GM21390 (cell line): ENCODE results near the gene ADH1C.
"Not testable (repeated sequence)": the region's sequence is repeated elsewhere in the genome, so short reads cannot be mapped to it uniquely, and the experiment has no call there.

Source experiments
- ATAC-seq: cut with Tn5 transposase; IDR thresholded peaks from one replicate; pipeline ENCODE4 v1.9.1; 2021; ENCODE audit not compliant: unreplicated experiment

Gene ADH1C

GRCh38 chr4:99352602-99353537 lies at the start of gene ADH1C:
TSS of gene ADH1C (minus strand) at chr4:99352746. CDS start at chr4:99352675, 71 bp downstream.
- no peak for ATAC-seq

- ATAC-seq: no peak
These were observed 48.3 kb upstream of the ADH1C start for GRCh38 chr4:99400831-99401230.

- no peak for ATAC-seq
These were observed 46.5 kb upstream of the ADH1C start for GRCh38 chr4:99399017-99399416.

- ATAC-seq: no peak
These were observed 43.2 kb upstream of the ADH1C start for GRCh38 chr4:99395595-99396364.

GRCh38 chr4:99394896-99395295 lies 42.4 kb upstream of the ADH1C start:
- ATAC-seq: no peak

GRCh38 chr4:99390055-99390454 lies 37.5 kb upstream of the ADH1C start:
- ATAC-seq: no peak

- ATAC-seq: no peak
These were observed 37.1 kb upstream of the ADH1C start for GRCh38 chr4:99389606-99390005.

- no peak for ATAC-seq
These were observed 31.4 kb upstream of the ADH1C start for GRCh38 chr4:99383833-99384392.

GRCh38 chr4:99383399-99383798 lies 30.9 kb upstream of the ADH1C start:
- ATAC-seq: no peak

GRCh38 chr4:99382745-99383360 lies 30.3 kb upstream of the ADH1C start:
- ATAC-seq: no peak

- no peak for ATAC-seq
These were observed 29.1 kb upstream of the ADH1C start for GRCh38 chr4:99381588-99382175.

- no peak for ATAC-seq
These were observed 27.0 kb upstream of the ADH1C start for GRCh38 chr4:99379571-99379970.

- ATAC-seq: no peak
These were observed 26.3 kb upstream of the ADH1C start for GRCh38 chr4:99378876-99379275.

GRCh38 chr4:99377341-99377740 lies 24.8 kb upstream of the ADH1C start:
- not testable (repeated sequence) for ATAC-seq

- ATAC-seq: not testable (repeated sequence)
These were observed 19.9 kb upstream of the ADH1C start for GRCh38 chr4:99372464-99372863.

GRCh38 chr4:99367817-99368216 lies 15.3 kb upstream of the ADH1C start:
- not testable (repeated sequence) for ATAC-seq

- no peak for ATAC-seq
These were observed 13.9 kb upstream of the ADH1C start for GRCh38 chr4:99366491-99366890.

- ATAC-seq: no peak
These were observed 10.2 kb upstream of the ADH1C start for GRCh38 chr4:99362768-99363167.

- ATAC-seq: no peak
These were observed 9.3 kb upstream of the ADH1C start for GRCh38 chr4:99361899-99362275.

- no peak for ATAC-seq
These were observed 8.8 kb upstream of the ADH1C start for GRCh38 chr4:99361268-99361898.
